GM12801 (cell line): ENCODE results near the gene HSBP1L1.

Experiments
- TF ChIP-seq, protein P1 (sequence below): IDR thresholded peaks from one replicate; pipeline ENCODE4 v1.5.1; 2011; ENCODE audit warnings: control low read depth; ENCODE audit not compliant: insufficient read length; ENCODE audit errors: extremely low read depth

HSBP1L1 gene

DNA sequence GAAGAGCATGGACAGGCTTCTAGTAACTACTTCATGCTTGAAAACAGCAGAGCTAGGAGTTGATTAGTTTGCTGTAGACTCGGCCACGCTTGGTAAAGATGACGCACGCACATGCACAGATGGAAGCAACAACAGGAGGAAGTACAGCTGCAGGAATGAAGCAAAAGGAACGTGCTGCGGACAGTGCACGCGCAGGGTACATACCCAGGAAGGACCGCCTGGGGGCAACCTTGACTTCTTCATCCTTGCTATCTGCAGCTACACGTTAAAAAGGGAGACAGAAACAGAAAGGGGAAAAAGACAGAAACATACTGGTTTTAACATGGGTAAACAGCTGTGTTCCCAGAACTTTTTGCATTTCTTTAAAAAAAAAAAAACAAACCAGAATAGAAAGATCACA, 30.7 kb upstream of the HSBP1L1 start:
- TF ChIP-seq, protein P1, sequence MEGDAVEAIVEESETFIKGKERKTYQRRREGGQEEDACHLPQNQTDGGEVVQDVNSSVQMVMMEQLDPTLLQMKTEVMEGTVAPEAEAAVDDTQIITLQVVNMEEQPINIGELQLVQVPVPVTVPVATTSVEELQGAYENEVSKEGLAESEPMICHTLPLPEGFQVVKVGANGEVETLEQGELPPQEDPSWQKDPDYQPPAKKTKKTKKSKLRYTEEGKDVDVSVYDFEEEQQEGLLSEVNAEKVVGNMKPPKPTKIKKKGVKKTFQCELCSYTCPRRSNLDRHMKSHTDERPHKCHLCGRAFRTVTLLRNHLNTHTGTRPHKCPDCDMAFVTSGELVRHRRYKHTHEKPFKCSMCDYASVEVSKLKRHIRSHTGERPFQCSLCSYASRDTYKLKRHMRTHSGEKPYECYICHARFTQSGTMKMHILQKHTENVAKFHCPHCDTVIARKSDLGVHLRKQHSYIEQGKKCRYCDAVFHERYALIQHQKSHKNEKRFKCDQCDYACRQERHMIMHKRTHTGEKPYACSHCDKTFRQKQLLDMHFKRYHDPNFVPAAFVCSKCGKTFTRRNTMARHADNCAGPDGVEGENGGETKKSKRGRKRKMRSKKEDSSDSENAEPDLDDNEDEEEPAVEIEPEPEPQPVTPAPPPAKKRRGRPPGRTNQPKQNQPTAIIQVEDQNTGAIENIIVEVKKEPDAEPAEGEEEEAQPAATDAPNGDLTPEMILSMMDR, result no peak

DNA sequence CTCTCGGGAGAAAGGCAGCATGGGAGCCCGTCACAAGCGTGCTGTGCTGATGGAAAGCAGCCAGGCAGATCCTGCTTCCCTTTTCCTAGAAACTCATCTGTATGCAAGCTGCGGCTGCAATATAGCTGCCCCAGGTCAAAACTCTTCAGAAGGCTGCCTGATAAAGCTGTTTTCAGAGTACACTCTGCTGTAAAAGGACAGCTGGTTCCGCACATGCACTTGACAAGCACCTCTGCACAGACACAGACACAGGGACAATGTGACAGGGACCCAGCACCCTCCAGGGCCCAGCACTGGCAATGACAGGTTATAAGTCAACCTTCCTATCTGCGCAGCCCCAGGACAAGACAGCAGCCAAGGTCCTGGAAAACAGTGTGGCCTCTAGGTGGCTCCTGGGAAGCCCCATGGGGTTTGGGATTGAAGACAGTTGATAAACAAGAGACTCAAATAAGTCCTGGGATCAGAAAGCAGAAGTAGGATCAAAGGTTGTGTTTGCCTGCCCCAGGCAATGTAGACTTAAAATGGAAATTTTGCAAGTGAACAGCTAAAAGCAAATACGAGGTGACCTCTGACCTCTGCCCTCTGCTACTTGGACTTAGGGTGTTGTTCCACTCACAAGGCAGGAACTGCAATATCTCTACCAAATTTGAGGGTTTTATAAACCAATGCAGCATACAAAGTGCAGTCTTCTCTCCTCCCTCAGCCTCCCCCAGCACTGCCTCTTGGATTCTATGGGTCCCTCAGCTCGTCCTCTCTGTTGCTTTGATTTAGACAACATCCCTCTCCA, 29.9 kb upstream of the HSBP1L1 start:
- TF ChIP-seq, protein P1, result no peak

- TF ChIP-seq, protein P1, result no peak
Observed at GRCh38 chr18:79935098-79935480, 29.4 kb upstream of the HSBP1L1 start.

- TF ChIP-seq, protein P1, result no peak
Observed at GRCh38 chr18:79935499-79935898, 28.9 kb upstream of the HSBP1L1 start.

GRCh38 chr18:79935925-79936324, 28.5 kb upstream of the HSBP1L1 start:
- TF ChIP-seq, protein P1, result no peak

GRCh38 chr18:79936641-79937040, 27.8 kb upstream of the HSBP1L1 start:
- TF ChIP-seq, protein P1, result no peak

GRCh38 chr18:79937103-79937860, 27.2 kb upstream of the HSBP1L1 start:
- TF ChIP-seq, protein P1, result no peak
